ENCODE measurements around the gene MESP2. TPM values are rescaled to one million over a fixed set of nuclear protein-coding genes. Genes with fewer than 3 reads are reported as not detected.

The MESP2 gene
- total and polyA plus RNA-seq, 2 of the 8 experiments (the other 6 are each of a cell fraction or from before 2014, with no cell fraction given), result 0.35 to 0.80 TPM

DNA sequence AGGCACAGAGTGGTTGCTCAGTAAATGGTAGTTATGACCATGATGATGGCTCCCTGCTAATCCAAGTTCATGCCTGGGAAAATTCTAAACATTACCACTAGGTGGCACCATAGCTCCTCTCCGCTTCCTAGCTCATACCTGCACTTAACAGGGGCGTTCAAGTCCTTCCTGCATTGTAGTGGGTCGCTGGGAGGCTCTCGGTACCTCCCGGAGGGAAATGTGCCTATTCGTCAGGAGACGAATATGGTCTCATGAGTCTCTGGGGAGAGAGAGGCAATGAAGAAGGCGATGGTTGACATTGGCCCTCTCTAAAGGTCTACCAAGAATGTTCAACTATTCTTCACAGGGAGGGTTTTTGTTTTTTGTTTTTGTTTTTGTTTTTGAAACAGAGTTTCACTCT, 36.0 kb upstream of the MESP2 start (continued):
- TF ChIP-seq CHD7 (IDR thresholded peaks at IDR 0.05; ENCODE audit: insufficient replicate concordance, low read length) (no peak), RFX5 (IDR thresholded peaks at IDR 0.05; ENCODE audit: borderline replicate concordance, low read depth, low read length) (0 out of 2 replicates have a peak, but pooled peaks have one; percentile 50), SAP30 (IDR thresholded peaks at IDR 0.05; ENCODE audit: insufficient read depth, insufficient replicate concordance, low read length) (no peak), RXRA (IDR thresholded peaks at IDR 0.05; ENCODE audit: insufficient read depth, low read depth, low read length) (no peak), E2F6 (IDR thresholded peaks at IDR 0.05) (peak; percentile 90), TEAD4 (IDR thresholded peaks at IDR 0.05; ENCODE audit: low read depth, low read length) (peak; percentile 57; the same call in 1 of the 2 replicates)
- TF ChIP-seq, protein P1, sequence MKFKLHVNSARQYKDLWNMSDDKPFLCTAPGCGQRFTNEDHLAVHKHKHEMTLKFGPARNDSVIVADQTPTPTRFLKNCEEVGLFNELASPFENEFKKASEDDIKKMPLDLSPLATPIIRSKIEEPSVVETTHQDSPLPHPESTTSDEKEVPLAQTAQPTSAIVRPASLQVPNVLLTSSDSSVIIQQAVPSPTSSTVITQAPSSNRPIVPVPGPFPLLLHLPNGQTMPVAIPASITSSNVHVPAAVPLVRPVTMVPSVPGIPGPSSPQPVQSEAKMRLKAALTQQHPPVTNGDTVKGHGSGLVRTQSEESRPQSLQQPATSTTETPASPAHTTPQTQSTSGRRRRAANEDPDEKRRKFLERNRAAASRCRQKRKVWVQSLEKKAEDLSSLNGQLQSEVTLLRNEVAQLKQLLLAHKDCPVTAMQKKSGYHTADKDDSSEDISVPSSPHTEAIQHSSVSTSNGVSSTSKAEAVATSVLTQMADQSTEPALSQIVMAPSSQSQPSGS (IDR thresholded peaks at IDR 0.05; ENCODE audit: low read length), result no peak
